GM18520 (cell line): ENCODE data around the gene RBKS.
"Not testable (repeated sequence)": the region's sequence is repeated elsewhere in the genome, so short reads cannot be mapped to it uniquely, and the experiment has no call there.

Source experiments
- ATAC-seq: cut with Tn5 transposase; IDR thresholded peaks from one replicate; pipeline ENCODE4 v1.9.1; 2021; ENCODE audit not compliant: unreplicated experiment

Gene RBKS

GRCh38 chr2:27875089-27875881 lies 14.9 kb downstream of the RBKS start:
- no peak for ATAC-seq

GRCh38 chr2:27873091-27873490 lies 17.1 kb downstream of the RBKS start:
- no peak for ATAC-seq

- no peak for ATAC-seq
Measured at GRCh38 chr2:27871802-27872201, 18.4 kb downstream of the RBKS start.

DNA sequence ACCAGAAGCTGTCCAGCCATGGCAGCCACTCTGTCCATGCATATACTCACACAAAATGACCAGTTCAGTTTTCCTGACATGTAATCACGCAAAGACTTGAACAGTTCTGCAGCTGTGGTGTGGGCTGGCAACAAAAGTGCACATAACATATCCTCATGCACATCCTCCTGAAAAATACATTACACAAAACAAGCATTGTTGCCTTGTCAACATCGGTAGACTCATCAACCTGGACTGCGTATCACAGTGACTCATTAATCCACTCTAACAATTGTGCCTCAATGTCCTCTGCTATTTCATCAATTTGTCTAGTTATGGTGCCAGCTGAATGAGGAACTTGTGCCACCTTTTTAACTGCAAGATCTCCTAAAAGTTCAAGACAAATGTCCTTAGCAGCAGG lies 19.5 kb downstream of the RBKS start:
- no peak for ATAC-seq

DNA sequence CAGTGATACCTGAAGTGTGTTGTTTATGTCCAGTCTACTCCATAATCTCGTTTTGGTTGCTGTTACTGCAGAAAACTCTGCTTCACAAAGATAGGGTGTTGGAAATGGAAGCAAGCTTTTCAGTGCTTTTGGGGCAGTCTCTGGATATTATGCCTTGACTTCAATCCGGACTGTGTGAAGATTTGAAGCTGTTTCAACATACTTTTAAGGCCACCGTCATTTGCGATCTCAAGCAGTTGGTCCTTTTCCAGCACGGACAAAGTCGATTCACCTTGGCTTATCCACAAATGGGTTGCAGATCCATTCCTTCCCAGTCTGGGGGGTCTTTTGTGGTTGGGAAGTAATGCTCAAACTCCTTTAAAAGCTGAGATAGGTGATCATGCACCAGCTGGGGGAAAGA lies 20.4 kb downstream of the RBKS start:
- no peak for ATAC-seq

GRCh38 chr2:27866237-27866636 lies 23.9 kb downstream of the RBKS start:
- no peak for ATAC-seq

GRCh38 chr2:27863955-27864354 lies 26.2 kb downstream of the RBKS start:
- not testable (repeated sequence) for ATAC-seq

- ATAC-seq = no peak
Measured at GRCh38 chr2:27863146-27863545, 27.0 kb downstream of the RBKS start.

GRCh38 chr2:27860111-27860510 lies 30.1 kb downstream of the RBKS start:
- no peak for ATAC-seq

- ATAC-seq = no peak
Measured at GRCh38 chr2:27857417-27858172, 32.6 kb downstream of the RBKS start.

GRCh38 chr2:27856956-27857355 lies 33.2 kb downstream of the RBKS start:
- no peak for ATAC-seq

- ATAC-seq = no peak
Measured at GRCh38 chr2:27856386-27856785, 33.8 kb downstream of the RBKS start.

- no peak for ATAC-seq
Measured at GRCh38 chr2:27855476-27855875, 34.7 kb downstream of the RBKS start.

DNA sequence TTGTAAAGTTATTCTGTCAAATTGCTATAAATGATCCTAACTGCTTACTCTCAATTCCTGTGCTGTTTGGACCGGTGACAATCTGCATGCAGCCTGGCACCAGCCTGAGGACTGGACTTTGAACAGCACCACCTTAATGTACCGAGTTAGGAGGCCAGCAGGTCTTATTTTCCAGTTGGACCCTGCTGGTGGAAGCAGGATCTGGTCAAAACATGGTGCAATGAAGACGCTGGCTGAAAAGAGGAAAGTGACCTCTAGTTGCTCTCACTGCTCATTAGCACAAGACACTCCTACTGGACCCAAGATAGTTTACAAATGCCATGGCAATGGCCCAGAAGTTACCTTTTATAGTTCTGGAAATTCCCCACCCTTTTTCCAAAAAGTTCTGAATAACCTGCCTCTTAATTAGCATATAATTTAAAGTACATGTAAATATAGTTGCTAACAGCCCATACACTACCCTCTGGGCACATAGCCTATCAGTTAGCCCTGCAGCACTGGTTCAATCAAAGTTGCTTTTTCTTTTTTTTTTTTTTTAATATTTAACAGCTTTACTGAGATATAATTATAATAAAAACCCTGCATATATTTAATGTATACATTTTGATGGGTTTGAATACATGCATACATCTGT lies 35.8 kb downstream of the RBKS start:
- ATAC-seq = no peak

DNA sequence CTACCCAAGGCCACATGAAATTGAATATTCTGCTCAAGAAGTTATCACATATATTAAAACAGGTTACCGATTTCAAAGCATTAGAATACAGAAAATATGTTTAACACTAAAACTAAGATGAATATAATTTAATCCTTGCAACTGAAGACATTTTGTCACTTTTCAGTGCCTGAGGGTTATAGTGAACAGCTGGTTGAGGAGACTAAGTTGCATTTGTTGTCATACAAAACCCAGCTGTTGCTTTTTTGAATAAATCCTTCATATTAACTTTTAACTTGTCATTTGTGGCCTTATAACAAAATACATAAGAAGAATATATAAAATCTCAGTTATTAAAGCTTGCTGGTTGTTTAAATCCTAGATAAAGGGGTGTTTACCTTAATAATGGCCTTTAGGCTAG lies 37.5 kb downstream of the RBKS start:
- no peak for ATAC-seq

DNA sequence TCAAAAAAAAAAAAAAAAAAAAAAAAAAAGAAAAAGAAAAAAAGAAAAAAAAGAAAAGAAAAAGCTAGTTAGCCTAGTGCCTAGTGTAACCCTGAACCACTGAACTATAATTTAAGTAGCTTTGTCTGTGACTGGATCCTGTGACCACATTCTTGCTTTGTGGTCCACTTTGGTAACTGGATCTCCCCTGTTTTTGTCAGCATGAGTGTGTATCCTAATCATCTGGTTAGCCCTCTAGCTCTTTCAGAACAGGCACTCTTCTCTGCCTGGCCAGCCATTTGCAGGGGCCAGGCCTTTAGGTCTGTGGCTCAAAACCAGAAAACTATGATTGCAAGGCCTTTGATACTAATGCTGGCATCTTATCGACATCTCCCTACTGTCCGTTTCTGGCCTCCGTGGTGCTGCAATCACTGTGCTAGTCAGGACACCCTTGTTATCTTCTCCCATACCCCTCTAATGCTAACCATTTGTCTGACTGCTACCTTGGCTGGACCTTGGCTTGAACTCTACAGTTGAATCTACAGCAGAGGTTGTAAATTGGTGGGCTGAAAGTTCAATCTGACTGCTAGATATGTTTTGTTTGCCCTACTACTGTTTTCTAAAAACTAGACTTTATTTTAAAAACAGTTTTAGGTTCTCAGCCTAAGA lies 40.5 kb downstream of the RBKS start:
- ATAC-seq = no peak

GRCh38 chr2:27847333-27847732 lies 42.9 kb downstream of the RBKS start:
- ATAC-seq = no peak

DNA sequence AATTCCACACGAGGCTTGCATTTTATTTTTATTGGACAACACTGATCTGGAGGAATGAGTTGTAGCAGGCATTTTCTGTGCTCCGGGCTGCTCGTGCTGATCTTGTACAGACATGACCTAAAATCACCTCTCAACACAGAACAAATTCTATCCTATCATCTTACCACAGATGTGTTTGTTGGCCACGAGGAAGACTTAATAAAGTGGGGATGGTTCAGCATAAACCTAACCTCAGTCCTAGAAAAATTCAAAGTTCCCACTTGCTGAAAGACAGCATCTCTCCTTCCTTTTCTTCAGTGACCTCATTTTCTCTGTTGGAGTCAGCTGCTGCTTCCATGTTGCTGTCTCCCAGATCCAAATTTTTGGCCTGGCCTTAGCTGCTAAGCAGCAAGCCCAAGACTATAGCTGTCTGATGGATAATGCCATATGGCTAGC lies 45.3 kb downstream of the RBKS start:
- ATAC-seq = no peak

- ATAC-seq = no peak
Measured at GRCh38 chr2:27843992-27844391, 46.2 kb downstream of the RBKS start.

GRCh38 chr2:27842894-27843293 lies 47.3 kb downstream of the RBKS start:
- ATAC-seq = no peak

DNA sequence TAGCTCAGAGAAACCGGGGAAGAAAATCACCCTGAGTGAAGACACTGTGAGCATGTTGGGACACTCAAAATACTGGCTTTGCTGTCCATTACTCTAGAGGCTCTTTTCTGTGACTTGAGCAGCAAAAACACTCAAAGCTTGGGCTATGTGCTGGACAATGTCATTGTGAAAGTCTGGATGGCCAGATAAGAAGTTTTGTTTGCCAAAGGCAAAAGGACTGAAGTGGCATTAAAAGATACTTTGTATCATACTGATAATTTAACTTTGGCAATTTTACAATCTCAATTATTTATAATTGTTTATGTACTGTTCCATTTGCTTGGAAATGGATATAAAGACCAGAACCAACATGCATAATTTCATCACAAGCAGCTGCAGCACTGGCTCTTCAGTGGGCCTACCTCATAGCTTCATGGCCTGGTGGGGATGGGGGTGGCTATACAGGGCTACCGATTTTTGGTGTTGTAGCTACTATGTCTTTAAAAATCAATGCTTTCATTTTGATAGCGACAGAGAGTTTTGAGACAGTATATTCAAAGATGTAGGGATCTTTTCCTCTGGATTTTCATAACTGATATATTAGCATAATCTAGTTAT lies 51.1 kb downstream of the RBKS start:
- ATAC-seq = no peak
